ENCODE measurements around the gene LCNL1. TPM values are rescaled to one million over a fixed set of nuclear protein-coding genes. Genes with fewer than 3 reads are reported as not detected.
A peak's percentile ranks its signal among the peaks of the same experiment; 100 is the strongest.

Gene LCNL1
- total RNA-seq (1 to 10 TPM; 2.0 to 2.3 TPM), polyA plus RNA-seq (ENCODE audit: insufficient read length in 6 of 6) (1 to 10 TPM in 4 of 6 donors, under 1 TPM in 2; 0.38 to 2.7 (median 1.1) TPM)
- long read RNA-seq, donor 1: 0 reads
- long read RNA-seq, donor 2: 0 reads
- long read RNA-seq, donor 3: 0 reads
- long read RNA-seq, donor 4: 0 reads
- long read RNA-seq, donor 5: 0 reads
- long read RNA-seq, donor 6: 0 reads
- long read RNA-seq, donor 7: 0 reads
- long read RNA-seq, donor 8: 0 reads
- long read RNA-seq, donor 9: 0 reads
- long read RNA-seq, donor 10: 0 reads
- long read RNA-seq, donor 11: 0 reads
- long read RNA-seq, donor 12: 0 reads

DNA sequence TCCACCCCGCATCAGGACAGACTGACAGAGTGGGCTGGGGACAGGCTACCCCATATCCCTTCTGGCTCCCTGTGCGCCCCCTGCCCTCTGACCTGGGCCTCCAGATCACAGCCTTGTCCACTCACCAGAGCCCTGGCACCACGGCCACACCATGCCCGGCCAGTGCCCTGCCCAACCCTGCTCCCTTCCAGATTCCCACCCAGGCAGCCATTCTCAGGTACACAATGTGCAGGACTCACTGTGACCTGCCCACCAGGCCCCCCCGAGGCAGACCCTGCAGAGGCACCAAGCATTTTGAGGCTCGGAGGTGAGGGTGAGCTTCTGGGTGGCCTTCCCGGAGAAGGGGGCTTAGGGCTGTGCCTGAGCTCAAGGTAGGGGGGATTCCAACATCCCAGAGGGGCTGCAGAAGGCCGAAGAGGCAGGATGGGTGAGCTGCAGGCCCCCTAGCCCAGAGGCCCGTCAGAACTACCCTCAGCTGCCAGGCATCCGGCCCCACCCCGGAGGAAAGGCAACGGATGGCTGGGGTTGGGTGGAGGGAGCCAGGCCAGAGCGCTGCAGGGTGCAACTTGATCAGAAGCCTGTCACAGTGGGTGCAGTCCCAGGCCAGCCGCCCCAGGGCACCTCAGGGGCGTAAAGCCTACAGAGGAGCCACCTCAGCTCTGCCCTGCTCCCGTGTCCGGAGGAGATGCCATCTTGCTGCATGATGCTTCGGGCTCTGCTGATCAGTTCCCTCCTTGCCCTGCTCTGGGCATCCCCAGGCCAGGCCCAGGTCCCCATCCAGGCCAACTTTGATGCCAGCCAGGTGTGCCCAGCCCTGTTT, at the start of gene LCNL1:
TSS of gene LCNL1 (plus strand) at position 762 of the 820 bp plus-strand sequence. CDS start 594 bp downstream, outside the sequence.
- intact Hi-C loops (cut with DNase I): no loop called here
- TF ChIP-seq CTCF (IDR thresholded peaks at IDR 0.05): no peak
- Histone ChIP-seq H3K36me3 (no peaks in the 10 kb centered on the region), H3K4me3 (no peak within 1 kb of the TSS), H3K9me3 (no peaks in the 10 kb centered on the region), H3K27ac (peak within 1 kb of the TSS; percentile 69 to 78), H3K4me1 (peaks cover 3 to 13% of the 10 kb centered on the region in 2 donors), H3K27me3 (peaks cover 24 to 60% of the 10 kb centered on the region in 2 donors)
- DNase-seq (no peak), ATAC-seq (no peak)

- intact Hi-C loops (cut with DNase I): loop anchor here in 1 of 2 donors (10.0 kb wide), 1 partner anchor 79 kb away; the partner anchor contains the start of gene MAMDC4
- no peak for DNase-seq
Observed at GRCh38 chr9:136934277-136934676, 48.5 kb upstream of the LCNL1 start.

DNA sequence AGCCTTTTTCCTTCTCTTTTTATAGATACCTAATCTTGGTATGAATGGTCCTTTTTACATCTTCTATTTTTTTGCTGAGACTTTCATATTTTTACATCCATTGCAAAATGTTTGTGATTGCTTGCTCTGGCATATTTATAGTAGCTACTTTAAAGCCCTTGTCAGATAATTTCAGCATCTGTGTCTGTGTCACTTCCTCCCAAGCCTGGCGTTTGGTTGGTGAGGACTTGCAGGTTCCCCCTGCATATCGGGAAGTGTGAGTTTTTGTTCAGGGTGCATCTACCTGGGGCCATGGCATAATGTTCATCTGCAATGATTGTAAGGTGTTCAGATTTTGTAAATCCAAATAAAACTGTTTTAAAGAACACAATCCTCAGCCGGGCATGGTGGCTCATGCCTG, 47.1 kb upstream of the LCNL1 start:
- ATAC-seq (no peak), DNase-seq (no peak)
- intact Hi-C loops (cut with DNase I): loop anchor here in 1 of 2 donors (10.0 kb wide), 1 partner anchor 81 kb away; the partner anchor contains the start of gene MAMDC4
- no peak overlapping the region for H3K27ac ChIP-seq
- no peak for TF ChIP-seq CTCF (IDR thresholded peaks at IDR 0.05)
- H3K27me3 ChIP-seq: no peaks in the 10 kb centered on the region
- no peak overlapping the region for H3K4me3 ChIP-seq
- no peaks in the 10 kb centered on the region for H3K9me3 ChIP-seq
- H3K36me3 ChIP-seq: peaks cover 0 to 29% of the 10 kb centered on the region in 2 donors
- H3K4me1 ChIP-seq: peaks cover 0 to 10% of the 10 kb centered on the region in 2 donors

More at GRCh38 chr9:136934277-136934676, 48.5 kb upstream of the LCNL1 start:
- H3K27ac ChIP-seq: no peak overlapping the region
- H3K36me3 ChIP-seq: peaks cover 0 to 15% of the 10 kb centered on the region in 2 donors
- H3K4me3 ChIP-seq: no peak overlapping the region
- peaks cover 0 to 10% of the 10 kb centered on the region in 2 donors for H3K4me1 ChIP-seq
- ATAC-seq: no peak
- H3K9me3 ChIP-seq: no peaks in the 10 kb centered on the region
- TF ChIP-seq CTCF (IDR thresholded peaks at IDR 0.05): no peak
- H3K27me3 ChIP-seq: no peaks in the 10 kb centered on the region

DNA sequence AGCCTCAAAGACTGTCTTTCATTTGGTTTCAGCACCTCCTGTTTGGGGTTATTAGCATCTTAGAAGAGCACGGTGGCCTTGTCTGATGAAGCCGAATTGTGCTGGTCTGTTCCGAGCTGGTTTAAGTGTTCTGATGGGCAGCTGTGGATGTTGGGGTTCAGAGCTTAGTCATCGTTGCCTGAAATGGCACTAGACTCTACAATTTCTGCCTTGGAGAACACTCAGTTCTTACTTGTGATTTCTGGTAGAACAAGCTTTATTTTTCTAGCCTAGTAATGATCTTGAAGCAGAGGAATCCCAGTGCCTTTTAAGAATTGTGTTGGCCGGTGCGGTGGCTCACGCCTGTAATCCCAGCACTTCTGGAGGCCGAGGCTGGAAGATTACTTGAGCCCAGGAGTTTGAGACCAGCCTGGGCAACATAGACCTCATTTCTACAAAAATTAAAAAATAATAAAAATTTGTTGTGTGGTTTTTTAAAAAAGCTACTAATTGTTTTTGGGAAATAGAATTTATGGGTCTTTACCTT, 46.1 kb upstream of the LCNL1 start:
- H3K27ac ChIP-seq: no peak overlapping the region
- TF ChIP-seq CTCF (IDR thresholded peaks at IDR 0.05): no peak
- no peak overlapping the region for H3K4me3 ChIP-seq
- no peaks in the 10 kb centered on the region for H3K27me3 ChIP-seq
- peaks cover 0 to 10% of the 10 kb centered on the region in 2 donors for H3K4me1 ChIP-seq
- H3K36me3 ChIP-seq: peaks cover 0 to 40% of the 10 kb centered on the region in 2 donors
- ATAC-seq (no peak), DNase-seq (no peak)
- no peaks in the 10 kb centered on the region for H3K9me3 ChIP-seq
- intact Hi-C loops (cut with DNase I): loop anchor here in 1 of 2 donors (10.0 kb wide), 1 partner anchor 82 kb away; the partner anchor contains the start of gene MAMDC4
